HCT116 (cell line): Measurements from ENCODE around the gene RBP5.

Source experiments
- POLR2A ChIP-seq: IDR thresholded peaks from 2 replicates; pipeline ENCODE4 v1.7.0; 2011; ENCODE audit warnings: borderline replicate concordance; ENCODE audit not compliant: insufficient read depth, insufficient read length; ENCODE audit errors: extremely low read depth
- TF ChIP-seq, protein P1 (sequence below), 3 experiments: fragments of 200-600 bp in 1 of 3; sonication (generic) in 1 of 3; IDR thresholded peaks in 2 of 3; conservative IDR thresholded peaks in 1 of 3; 2 replicates each; pipeline ENCODE4 v1.5.1; 2012 to 2017; ENCODE audit warnings: low read depth in 2 of 3, low read length in 2 of 3, antibody characterized with exemption in 1 of 3, borderline replicate concordance in 1 of 3, control low read depth in 1 of 3, mild to moderate bottlenecking in 1 of 3, mixed read lengths in 1 of 3, mixed run types in 1 of 3, moderate library complexity in 1 of 3; ENCODE audit not compliant: insufficient read depth in 1 of 3

GRCh38 chr12:7079826-7080125, 48.9 kb downstream of the RBP5 start:
- no peak for TF ChIP-seq POLR2A
- TF ChIP-seq, protein P1, sequence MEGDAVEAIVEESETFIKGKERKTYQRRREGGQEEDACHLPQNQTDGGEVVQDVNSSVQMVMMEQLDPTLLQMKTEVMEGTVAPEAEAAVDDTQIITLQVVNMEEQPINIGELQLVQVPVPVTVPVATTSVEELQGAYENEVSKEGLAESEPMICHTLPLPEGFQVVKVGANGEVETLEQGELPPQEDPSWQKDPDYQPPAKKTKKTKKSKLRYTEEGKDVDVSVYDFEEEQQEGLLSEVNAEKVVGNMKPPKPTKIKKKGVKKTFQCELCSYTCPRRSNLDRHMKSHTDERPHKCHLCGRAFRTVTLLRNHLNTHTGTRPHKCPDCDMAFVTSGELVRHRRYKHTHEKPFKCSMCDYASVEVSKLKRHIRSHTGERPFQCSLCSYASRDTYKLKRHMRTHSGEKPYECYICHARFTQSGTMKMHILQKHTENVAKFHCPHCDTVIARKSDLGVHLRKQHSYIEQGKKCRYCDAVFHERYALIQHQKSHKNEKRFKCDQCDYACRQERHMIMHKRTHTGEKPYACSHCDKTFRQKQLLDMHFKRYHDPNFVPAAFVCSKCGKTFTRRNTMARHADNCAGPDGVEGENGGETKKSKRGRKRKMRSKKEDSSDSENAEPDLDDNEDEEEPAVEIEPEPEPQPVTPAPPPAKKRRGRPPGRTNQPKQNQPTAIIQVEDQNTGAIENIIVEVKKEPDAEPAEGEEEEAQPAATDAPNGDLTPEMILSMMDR (IDR thresholded peaks at IDR 0.05 in 2 of 3, conservative IDR thresholded peaks at IDR 0.05 in 1 of 3; ENCODE audit: borderline replicate concordance in 1 of 3, insufficient read depth in 1 of 3, low read depth in 2 of 3, low read length in 2 of 3): no peak
